Thoracic aorta (tissue), 2 donors: ENCODE results near the gene THAP12. TPM values are rescaled to one million over a fixed set of nuclear protein-coding genes. Genes with fewer than 3 reads are reported as not detected.
"Not testable (repeated sequence)": the region's sequence is repeated elsewhere in the genome, so short reads cannot be mapped to it uniquely, and the experiment has no call there.

Source experiments
- ATAC-seq: fragments of 150-250 bp; one replicate; pipeline ENCODE4 v1.8.0; 2017; ENCODE audit warnings: low read depth; ENCODE audit not compliant: insufficient number of reproducible peaks, low FRiP score
- DNase-seq: peaks from one replicate; pipeline ENCODE4 v3.0.0-alpha.2; 2020; ENCODE audit warnings: low spot score
- H3K27ac ChIP-seq, 2 donors: fragments of 200-600 bp; sonication (generic); 1 replicate in 1 of 2; 2 replicates in 1 of 2; pipeline ENCODE4 v1.5.1; 2016; ENCODE audit warnings: mild to moderate bottlenecking in 2 of 2, moderate library complexity in 2 of 2
- H3K27me3 ChIP-seq: fragments of 200-600 bp; sonication (generic); replicated peaks from 2 replicates; pipeline ENCODE4 v1.6.0; 2016; ENCODE audit warnings: mild to moderate bottlenecking; ENCODE audit not compliant: insufficient read depth
- H3K36me3 ChIP-seq: fragments of 200-600 bp; sonication (generic); one replicate; pipeline ENCODE4 v1.5.1; 2016
- H3K4me1 ChIP-seq, 2 donors: fragments of 200-600 bp; sonication (generic); 1 replicate in 1 of 2; 2 replicates in 1 of 2; pipeline versions ENCODE4 v1.5.1 to v1.6.0; 2016; ENCODE audit warnings: low read depth in 2 of 2, mild to moderate bottlenecking in 1 of 2; ENCODE audit not compliant: control insufficient read depth in 1 of 2
- H3K4me3 ChIP-seq: fragments of 200-600 bp; sonication (generic); 2 replicates; pipeline ENCODE4 v1.5.1; 2016; ENCODE audit warnings: mild to moderate bottlenecking
- H3K9me3 ChIP-seq: fragments of 200-600 bp; sonication (generic); 2 replicates; pipeline ENCODE4 v1.5.1; 2016
- total RNA-seq, 2 donors: library from RNA; depleted of rRNA; stranded (reverse); fragments of >200 nt; gene quantifications; one replicate each; pipeline versions ENCODE4 v1.1.0 to v1.2.3, GENCODE V29; 2016
- TF ChIP-seq, protein P1 (sequence below): fragments of 200-600 bp; sonication (generic); IDR thresholded peaks from one replicate; pipeline ENCODE4 v1.5.1; 2019; ENCODE audit warnings: antibody characterized with exemption

The THAP12 gene
- total RNA-seq, 2 donors from 2014 or later, result 38.0 to 38.3 TPM

DNA sequence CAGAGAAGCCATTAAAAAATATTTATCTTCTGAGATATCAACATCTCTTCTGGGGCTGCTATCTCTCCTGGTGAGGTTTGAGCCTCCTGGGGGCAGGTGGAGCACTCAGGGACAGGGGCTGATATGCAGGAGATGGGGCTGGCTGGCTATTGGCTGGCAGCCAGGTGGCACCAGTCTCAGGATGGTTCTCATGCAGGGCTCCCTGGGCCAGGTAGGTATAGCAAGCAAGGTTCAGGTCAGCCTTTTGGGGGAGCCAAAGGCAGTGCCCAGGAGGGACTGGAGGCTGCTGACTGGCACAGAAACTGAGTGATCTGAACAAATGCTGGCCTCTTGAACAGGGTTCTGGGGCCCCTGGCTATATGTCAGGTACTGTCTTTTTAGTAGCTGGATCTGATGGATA is 34.1 kb upstream of the THAP12 start:
- ATAC-seq (no peak), DNase-seq (no peak)
- TF ChIP-seq, protein P1, sequence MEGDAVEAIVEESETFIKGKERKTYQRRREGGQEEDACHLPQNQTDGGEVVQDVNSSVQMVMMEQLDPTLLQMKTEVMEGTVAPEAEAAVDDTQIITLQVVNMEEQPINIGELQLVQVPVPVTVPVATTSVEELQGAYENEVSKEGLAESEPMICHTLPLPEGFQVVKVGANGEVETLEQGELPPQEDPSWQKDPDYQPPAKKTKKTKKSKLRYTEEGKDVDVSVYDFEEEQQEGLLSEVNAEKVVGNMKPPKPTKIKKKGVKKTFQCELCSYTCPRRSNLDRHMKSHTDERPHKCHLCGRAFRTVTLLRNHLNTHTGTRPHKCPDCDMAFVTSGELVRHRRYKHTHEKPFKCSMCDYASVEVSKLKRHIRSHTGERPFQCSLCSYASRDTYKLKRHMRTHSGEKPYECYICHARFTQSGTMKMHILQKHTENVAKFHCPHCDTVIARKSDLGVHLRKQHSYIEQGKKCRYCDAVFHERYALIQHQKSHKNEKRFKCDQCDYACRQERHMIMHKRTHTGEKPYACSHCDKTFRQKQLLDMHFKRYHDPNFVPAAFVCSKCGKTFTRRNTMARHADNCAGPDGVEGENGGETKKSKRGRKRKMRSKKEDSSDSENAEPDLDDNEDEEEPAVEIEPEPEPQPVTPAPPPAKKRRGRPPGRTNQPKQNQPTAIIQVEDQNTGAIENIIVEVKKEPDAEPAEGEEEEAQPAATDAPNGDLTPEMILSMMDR, result no peak
- no peaks in the 10 kb centered on the region for H3K9me3 ChIP-seq
- no peak overlapping the region for H3K27ac ChIP-seq
- no peaks in the 10 kb centered on the region for H3K4me1 ChIP-seq
- H3K36me3 ChIP-seq, result no peaks in the 10 kb centered on the region
- H3K27me3 ChIP-seq, result no peaks in the 10 kb centered on the region
- H3K4me3 ChIP-seq, result no peak overlapping the region

- no peaks in the 10 kb centered on the region for H3K27me3 ChIP-seq
- no peak for DNase-seq
- no peaks in the 10 kb centered on the region for H3K9me3 ChIP-seq
- H3K4me1 ChIP-seq, result no peaks in the 10 kb centered on the region
- H3K36me3 ChIP-seq, result no peaks in the 10 kb centered on the region
- no peak overlapping the region for H3K4me3 ChIP-seq
- TF ChIP-seq, protein P1, result no peak
- no peak overlapping the region for H3K27ac ChIP-seq
- no peak for ATAC-seq
Observed at GRCh38 chr11:76410851-76411357, 30.0 kb upstream of the THAP12 start.

DNA sequence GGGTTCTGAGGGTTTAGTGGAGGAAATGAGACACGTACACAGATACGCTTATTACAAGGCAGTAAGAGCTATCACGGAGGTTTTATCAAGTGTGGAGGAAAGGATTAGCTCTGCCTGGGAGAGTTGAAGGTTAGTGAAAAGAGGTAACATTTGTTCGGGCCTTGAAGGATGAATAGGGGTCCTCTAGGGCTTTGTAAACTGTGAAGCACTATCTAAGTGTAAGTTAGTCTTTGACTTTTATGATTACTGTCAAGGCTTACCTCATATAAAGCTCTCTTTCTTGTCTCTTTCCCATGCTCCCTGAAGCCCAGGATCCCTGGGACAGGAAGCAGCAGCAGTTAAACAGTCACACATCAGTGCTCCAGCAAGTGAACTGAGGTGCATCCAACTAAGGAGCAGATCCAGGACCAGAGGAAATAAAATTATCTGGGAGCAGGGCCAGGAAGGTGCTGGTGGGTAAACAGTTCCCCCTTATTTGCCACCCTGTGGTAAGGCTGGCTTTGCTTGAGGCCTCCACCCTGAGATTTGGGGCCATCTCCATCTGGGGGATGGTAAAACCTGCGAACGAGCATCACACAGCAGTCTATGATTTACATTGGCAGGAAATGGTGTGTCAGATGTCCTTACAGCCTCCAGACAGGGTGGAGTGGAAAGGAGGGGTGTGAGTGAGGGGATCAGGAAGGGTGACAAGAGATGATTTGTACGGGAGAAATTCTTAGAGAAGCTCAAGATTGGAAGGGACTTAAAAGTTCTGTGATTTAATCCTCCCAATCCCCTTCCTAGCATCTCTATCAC is 27.4 kb upstream of the THAP12 start:
- no peaks in the 10 kb centered on the region for H3K9me3 ChIP-seq
- no peak for ATAC-seq

DNA sequence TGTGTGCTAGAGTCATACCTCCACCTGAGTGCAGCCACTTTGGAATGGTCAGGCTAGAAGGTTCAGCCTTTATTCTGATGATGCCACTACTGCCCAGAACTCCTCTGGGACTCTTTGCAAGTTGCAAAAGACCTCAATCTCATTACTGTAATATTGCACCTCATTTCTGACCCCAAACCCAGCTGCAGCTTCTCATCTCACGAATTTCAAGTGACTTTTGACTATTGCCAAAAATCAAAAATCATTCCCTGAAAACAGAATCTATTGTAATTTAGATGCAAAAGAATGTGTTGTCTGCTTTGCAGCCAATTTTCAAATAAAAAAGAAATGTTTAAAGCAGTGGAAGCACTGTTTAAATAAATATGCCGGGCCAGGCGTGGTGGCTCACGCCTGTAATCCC is 25.4 kb upstream of the THAP12 start:
- H3K4me1 ChIP-seq, result no peaks in the 10 kb centered on the region
- no peaks in the 10 kb centered on the region for H3K9me3 ChIP-seq
- no peak for ATAC-seq
- no peak for DNase-seq
- no peaks in the 10 kb centered on the region for H3K36me3 ChIP-seq
- H3K27me3 ChIP-seq, result no peaks in the 10 kb centered on the region
- TF ChIP-seq, protein P1, result no peak
- no peak overlapping the region for H3K27ac ChIP-seq
- H3K4me3 ChIP-seq, result no peak overlapping the region

More for the DNA sequence above, 27.4 kb upstream of the THAP12 start:
- TF ChIP-seq, protein P1, result no peak
- Histone ChIP-seq H3K27me3 (no peaks in the 10 kb centered on the region), H3K4me3 (no peak overlapping the region), H3K36me3 (no peaks in the 10 kb centered on the region), H3K4me1 (no peaks in the 10 kb centered on the region), H3K27ac (no peak overlapping the region)
- no peak for DNase-seq

DNA sequence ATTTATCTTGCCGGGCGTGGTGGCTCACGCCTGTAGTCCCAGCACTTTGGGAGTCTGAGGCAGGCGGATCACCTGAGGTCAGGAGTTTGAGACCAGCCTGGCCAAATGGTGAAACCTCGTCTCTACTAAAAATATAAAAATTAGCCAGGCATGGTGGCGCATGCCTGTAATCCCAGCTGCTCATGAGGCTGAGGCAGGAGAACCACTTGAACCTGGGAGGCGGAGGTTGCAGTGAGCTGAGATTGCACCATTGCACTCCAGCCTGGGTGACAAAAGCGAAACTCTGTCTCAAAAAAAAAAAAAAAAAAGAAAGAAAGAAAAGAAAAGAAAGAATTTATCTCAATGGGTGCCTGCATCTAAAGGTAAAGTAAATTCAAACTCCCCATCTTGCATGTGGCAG is 20.6 kb upstream of the THAP12 start:
- H3K27ac ChIP-seq, H3K36me3 ChIP-seq, H3K4me1 ChIP-seq, H3K9me3 ChIP-seq, H3K4me3 ChIP-seq, H3K27me3 ChIP-seq, ATAC-seq, DNase-seq: not testable (repeated sequence)
